ENCODE data around the gene SLC49A3. TPM values are rescaled to one million over a fixed set of nuclear protein-coding genes. Genes with fewer than 3 reads are reported as not detected.
"Not testable (repeated sequence)": the region's sequence is repeated elsewhere in the genome, so short reads cannot be mapped to it uniquely, and the experiment has no call there.

The SLC49A3 gene
- 1 to 10 TPM; 8.0 to 8.2 TPM for total RNA-seq

DNA sequence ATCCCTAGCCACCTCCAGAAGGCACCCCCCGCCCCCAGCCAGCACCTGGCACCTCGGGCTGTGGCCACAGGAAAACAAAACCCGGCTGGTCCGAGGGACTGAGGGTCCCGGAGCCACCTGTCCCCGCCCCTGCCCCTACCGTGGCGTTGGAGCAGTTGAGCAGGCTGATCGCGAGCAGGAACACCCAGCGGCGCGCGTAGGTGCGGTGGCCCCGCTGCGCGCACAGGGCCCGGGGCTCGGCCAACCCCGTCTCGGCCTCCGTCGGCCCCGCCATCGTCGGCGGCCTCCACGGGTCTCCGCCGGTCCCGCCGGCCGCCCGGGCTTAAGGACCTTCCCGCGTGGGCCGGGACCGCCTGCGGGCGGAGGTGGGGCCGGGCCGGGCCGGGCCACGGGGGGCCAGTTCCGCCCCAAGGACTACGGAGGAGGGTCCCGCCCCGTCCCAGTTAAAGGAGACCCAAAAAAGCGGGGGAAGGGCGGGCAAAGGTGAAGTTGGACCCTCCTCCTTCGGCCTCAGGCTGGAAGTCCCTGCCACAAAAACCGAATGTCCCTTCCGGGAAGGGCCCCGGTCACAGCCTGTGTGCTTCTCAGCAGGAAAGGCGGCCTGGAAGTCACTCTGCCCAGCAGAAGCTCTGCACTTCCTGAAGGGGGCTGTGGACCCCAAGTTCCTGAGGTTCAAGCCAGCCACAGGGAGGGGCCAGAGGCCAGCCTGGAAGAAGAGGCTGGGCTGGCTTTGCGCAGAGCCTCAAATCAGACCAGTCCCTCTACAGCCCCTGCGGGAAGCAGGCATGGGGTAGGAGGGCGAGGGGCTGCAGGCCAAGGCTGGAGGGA, at the start of gene SLC49A3:
Gene SLC49A3, minus strand, starts transcription at position 298 of the 828 bp plus-strand sequence. Its CDS starts 24 bp downstream, at position 274.
- peak in 2 of 3 donors; percentile 20 to 22 for TF ChIP-seq POLR2A (IDR thresholded peaks at IDR 0.05)
- TF ChIP-seq, protein P1, sequence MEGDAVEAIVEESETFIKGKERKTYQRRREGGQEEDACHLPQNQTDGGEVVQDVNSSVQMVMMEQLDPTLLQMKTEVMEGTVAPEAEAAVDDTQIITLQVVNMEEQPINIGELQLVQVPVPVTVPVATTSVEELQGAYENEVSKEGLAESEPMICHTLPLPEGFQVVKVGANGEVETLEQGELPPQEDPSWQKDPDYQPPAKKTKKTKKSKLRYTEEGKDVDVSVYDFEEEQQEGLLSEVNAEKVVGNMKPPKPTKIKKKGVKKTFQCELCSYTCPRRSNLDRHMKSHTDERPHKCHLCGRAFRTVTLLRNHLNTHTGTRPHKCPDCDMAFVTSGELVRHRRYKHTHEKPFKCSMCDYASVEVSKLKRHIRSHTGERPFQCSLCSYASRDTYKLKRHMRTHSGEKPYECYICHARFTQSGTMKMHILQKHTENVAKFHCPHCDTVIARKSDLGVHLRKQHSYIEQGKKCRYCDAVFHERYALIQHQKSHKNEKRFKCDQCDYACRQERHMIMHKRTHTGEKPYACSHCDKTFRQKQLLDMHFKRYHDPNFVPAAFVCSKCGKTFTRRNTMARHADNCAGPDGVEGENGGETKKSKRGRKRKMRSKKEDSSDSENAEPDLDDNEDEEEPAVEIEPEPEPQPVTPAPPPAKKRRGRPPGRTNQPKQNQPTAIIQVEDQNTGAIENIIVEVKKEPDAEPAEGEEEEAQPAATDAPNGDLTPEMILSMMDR (IDR thresholded peaks at IDR 0.05): no peak
- H3K4me3 ChIP-seq: peak within 1 kb of the TSS in 1 of 2 donors; percentile 2
- no peaks in the 10 kb centered on the region for H3K36me3 ChIP-seq (replicated peaks in 1 of 2; ENCODE audit: insufficient read depth in 1 of 2, low read depth in 2 of 2)
- no peaks in the 10 kb centered on the region for H3K27me3 ChIP-seq
- ATAC-seq (peak; percentile 13), DNase-seq (no peak)
- intact Hi-C loops (cut with DNase I): no loop called here
- H3K4me1 ChIP-seq: peaks cover 27% of the 10 kb centered on the region
- H3K9me3 ChIP-seq: no peaks in the 10 kb centered on the region
- WGBS, 2 donors: 31 to 87% methylated on average over 7 to 18 of the region's 59 CpGs
- peak within 1 kb of the TSS; percentile 64 to 80 (median 78) for H3K27ac ChIP-seq

DNA sequence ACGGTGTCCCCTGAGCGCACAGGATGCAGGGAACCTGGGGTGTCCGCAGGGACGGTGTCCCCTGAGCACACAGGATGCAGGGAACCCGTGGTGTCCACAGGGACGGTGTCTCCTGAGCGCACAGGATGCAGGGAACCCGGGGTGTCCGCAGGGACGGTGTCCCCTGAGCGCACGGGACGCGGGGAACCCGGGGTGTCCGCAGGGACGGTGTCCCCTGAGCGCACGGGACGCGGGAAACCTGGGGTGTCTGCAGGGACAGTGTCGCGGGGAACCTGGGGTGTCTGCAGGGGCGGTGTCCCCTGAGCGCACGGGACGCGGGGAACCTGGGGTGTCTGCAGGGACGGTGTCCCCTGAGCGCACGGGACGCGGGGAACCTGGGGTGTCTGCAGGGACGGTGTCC, 47.6 kb upstream of the SLC49A3 start:
- DNase-seq; H3K27me3 ChIP-seq; H3K9me3 ChIP-seq; ATAC-seq; H3K4me3 ChIP-seq; H3K27ac ChIP-seq; H3K4me1 ChIP-seq; intact Hi-C loops (cut with DNase I): not testable (repeated sequence)
- H3K36me3 ChIP-seq (replicated peaks in 1 of 2; ENCODE audit: insufficient read depth in 1 of 2, low read depth in 2 of 2): peaks cover 15 to 36% of the 10 kb centered on the region in 2 donors
- WGBS, 2 donors: 85 to 97% methylated on average over 24 to 31 of the region's 34 CpGs

GRCh38 chr4:735583-735982, 46.6 kb upstream of the SLC49A3 start:
- DNase-seq (no peak), ATAC-seq (no peak)
- no peak overlapping the region for H3K4me3 ChIP-seq
- H3K27me3 ChIP-seq: no peaks in the 10 kb centered on the region
- TF ChIP-seq, protein P1 (IDR thresholded peaks at IDR 0.05): no peak
- TF ChIP-seq POLR2A (IDR thresholded peaks at IDR 0.05): no peak
- H3K9me3 ChIP-seq: no peaks in the 10 kb centered on the region
- H3K27ac ChIP-seq: no peak overlapping the region
- H3K36me3 ChIP-seq (replicated peaks in 1 of 2; ENCODE audit: insufficient read depth in 1 of 2, low read depth in 2 of 2): peaks cover 10 to 32% of the 10 kb centered on the region in 2 donors
- H3K4me1 ChIP-seq: no peaks in the 10 kb centered on the region
- intact Hi-C loops (cut with DNase I): no loop called here
- WGBS, 2 donors: 95 to 97% methylated on average over 8 of the region's 8 CpGs

GRCh38 chr4:734951-735350, 46.0 kb upstream of the SLC49A3 start:
- TF ChIP-seq POLR2A (IDR thresholded peaks at IDR 0.05): no peak
- TF ChIP-seq, protein P1 (IDR thresholded peaks at IDR 0.05): no peak
- intact Hi-C loops (cut with DNase I): no loop called here
- H3K9me3 ChIP-seq: no peaks in the 10 kb centered on the region
- no peak for DNase-seq
- no peak overlapping the region for H3K27ac ChIP-seq
- ATAC-seq: peak; percentile 21
- peaks cover 10 to 32% of the 10 kb centered on the region in 2 donors for H3K36me3 ChIP-seq (replicated peaks in 1 of 2; ENCODE audit: insufficient read depth in 1 of 2, low read depth in 2 of 2)
- no peak overlapping the region for H3K4me3 ChIP-seq
- no peaks in the 10 kb centered on the region for H3K4me1 ChIP-seq
- WGBS, 2 donors: 83 to 94% methylated on average over 1 to 9 of the region's 9 CpGs
- H3K27me3 ChIP-seq: no peaks in the 10 kb centered on the region

DNA sequence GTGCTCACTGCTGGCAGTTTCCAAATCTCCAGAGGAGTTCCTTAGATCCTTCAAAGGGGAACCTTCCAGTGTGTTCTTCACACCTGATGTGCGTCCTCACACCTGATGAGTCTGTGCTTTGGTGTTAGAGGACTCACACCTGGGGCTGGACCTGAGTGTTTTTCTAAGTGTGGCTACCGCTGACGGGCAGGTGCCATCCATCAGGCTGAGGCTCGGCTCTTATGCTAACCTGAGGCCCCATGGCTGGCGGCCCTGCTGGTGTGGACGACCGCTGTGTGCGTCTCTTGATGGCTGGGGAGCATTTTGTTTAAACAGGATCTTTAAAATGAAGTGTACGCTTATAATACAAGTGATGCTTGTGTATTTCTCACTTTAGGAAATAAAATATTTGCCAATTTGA, 45.1 kb upstream of the SLC49A3 start:
- Histone ChIP-seq H3K27me3 (no peaks in the 10 kb centered on the region), H3K27ac (no peak overlapping the region), H3K4me1 (no peaks in the 10 kb centered on the region), H3K9me3 (no peaks in the 10 kb centered on the region), H3K36me3 (replicated peaks in 1 of 2; ENCODE audit: insufficient read depth in 1 of 2, low read depth in 2 of 2) (peaks cover 10 to 27% of the 10 kb centered on the region in 2 donors), H3K4me3 (no peak overlapping the region)
- WGBS, 2 donors: 91 to 96% methylated on average over 8 to 9 of the region's 9 CpGs
- intact Hi-C loops (cut with DNase I): no loop called here
- TF ChIP-seq POLR2A (IDR thresholded peaks at IDR 0.05): no peak
- TF ChIP-seq, protein P1 (IDR thresholded peaks at IDR 0.05): no peak
- no peak for ATAC-seq
- DNase-seq: no peak
